Measurements from ENCODE around the gene CDC20B.

Gene CDC20B

DNA sequence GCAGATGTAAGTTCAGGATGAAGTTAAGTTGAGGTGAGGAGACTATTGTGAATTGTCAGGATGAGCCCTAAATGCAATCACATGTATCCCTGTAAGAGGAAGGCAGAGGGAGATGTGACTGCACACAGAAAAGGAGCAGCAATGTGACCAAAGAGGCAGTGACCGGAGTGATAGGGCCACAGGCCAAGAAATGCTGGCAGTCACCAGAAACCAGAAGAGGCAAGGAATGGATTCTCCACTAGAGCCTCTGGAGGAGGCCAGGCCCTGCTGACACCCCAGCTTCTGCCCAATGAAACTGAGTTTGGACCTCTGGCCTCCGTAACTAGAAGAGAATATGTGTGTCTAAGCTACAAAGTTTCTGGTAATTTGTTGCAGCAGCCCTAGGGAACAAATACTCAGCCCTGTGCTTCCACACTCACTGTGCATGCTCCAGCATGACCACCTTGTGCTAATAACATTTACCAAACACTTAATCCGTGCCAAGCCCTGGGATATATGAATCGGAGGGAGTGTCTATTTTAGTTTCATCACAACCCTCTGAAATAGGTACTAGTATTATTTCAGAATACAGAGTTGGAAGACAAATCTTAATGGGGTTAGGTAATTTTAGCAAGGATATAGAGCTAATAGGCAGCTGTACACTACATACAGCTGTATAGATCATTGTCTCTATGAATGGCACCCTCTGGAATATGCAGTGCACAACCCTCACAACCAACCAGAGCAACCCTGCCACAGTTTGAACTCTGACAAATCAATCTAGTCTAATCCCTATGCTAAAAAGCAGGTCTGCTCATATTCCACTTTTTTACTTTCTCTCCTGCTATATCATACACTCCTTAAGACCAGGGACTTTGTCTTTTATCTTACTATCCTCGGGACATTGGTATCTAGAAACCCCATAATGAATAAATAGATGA is 20.8 kb downstream of the CDC20B start:
- Histone ChIP-seq H3K79me2 (ENCODE audit: insufficient read depth, low read length) (no peaks in the 10 kb centered on the region), H3K9ac (ENCODE audit: low read length) (no peak overlapping the region), H3K9me3 (ENCODE audit: low read length) (no peaks in the 10 kb centered on the region), H3K4me3 (ENCODE audit: low read depth, low read length, poor library complexity, severe bottlenecking) (no peak overlapping the region), H3K9me2 (ENCODE audit: low read depth, low read length) (no peaks in the 10 kb centered on the region), H4K20me1 (ENCODE audit: insufficient read depth, low read length) (no peaks in the 10 kb centered on the region), H3K27ac (ENCODE audit: low read depth, low read length, poor library complexity, severe bottlenecking) (no peak overlapping the region), H3F3A (ENCODE audit: insufficient read depth, low read length) (no peaks in the 10 kb centered on the region), H3K4me1 (ENCODE audit: insufficient read depth, low read length, severe bottlenecking) (no peaks in the 10 kb centered on the region), H3K27me3 (ENCODE audit: insufficient read depth, low read length) (no peaks in the 10 kb centered on the region), H3K36me3 (ENCODE audit: insufficient read depth, low read length) (no peaks in the 10 kb centered on the region), H3K4me2 (ENCODE audit: low read length) (no peak overlapping the region), H2AFZ (ENCODE audit: low read length) (no peak overlapping the region)
- no peak for TF ChIP-seq EZH2 (IDR thresholded peaks at IDR 0.05; ENCODE audit: borderline replicate concordance, low read length)
- TF ChIP-seq, protein P1, sequence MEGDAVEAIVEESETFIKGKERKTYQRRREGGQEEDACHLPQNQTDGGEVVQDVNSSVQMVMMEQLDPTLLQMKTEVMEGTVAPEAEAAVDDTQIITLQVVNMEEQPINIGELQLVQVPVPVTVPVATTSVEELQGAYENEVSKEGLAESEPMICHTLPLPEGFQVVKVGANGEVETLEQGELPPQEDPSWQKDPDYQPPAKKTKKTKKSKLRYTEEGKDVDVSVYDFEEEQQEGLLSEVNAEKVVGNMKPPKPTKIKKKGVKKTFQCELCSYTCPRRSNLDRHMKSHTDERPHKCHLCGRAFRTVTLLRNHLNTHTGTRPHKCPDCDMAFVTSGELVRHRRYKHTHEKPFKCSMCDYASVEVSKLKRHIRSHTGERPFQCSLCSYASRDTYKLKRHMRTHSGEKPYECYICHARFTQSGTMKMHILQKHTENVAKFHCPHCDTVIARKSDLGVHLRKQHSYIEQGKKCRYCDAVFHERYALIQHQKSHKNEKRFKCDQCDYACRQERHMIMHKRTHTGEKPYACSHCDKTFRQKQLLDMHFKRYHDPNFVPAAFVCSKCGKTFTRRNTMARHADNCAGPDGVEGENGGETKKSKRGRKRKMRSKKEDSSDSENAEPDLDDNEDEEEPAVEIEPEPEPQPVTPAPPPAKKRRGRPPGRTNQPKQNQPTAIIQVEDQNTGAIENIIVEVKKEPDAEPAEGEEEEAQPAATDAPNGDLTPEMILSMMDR (IDR thresholded peaks at IDR 0.05; ENCODE audit: low read length): no peak

DNA sequence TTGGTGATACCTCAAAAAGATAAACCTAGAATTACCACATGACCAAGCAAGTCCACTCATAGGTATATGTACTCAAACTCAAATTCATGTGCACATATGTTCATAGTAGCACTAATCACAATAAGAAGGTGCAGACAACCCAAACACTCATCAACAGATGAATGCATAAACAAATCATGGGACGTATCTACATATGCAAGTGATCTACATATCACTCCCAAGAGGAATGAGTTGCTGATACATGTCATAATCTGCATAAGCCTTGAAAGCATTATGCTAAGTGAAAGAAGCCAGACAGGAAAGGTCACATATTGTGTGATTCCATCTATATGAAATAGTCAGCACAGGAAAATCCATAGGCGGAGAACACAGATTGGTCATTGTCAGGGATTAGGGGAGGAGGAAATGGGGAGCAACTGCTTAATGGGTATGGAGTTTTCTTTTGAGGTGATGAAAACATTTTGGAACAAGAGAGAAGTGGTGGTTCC is 23.6 kb downstream of the CDC20B start:
- H3K4me2 ChIP-seq (ENCODE audit: low read length): no peak overlapping the region
- no peaks in the 10 kb centered on the region for H3K4me1 ChIP-seq (ENCODE audit: insufficient read depth, low read length, severe bottlenecking)
- no peak overlapping the region for H3K9ac ChIP-seq (ENCODE audit: low read length)
- H3F3A ChIP-seq (ENCODE audit: insufficient read depth, low read length): no peaks in the 10 kb centered on the region
- no peaks in the 10 kb centered on the region for H3K79me2 ChIP-seq (ENCODE audit: insufficient read depth, low read length)
- TF ChIP-seq, protein P1 (IDR thresholded peaks at IDR 0.05; ENCODE audit: low read length): no peak
- no peak for TF ChIP-seq EZH2 (IDR thresholded peaks at IDR 0.05; ENCODE audit: borderline replicate concordance, low read length)
- no peak overlapping the region for H3K27ac ChIP-seq (ENCODE audit: low read depth, low read length, poor library complexity, severe bottlenecking)
- H3K9me2 ChIP-seq (ENCODE audit: low read depth, low read length): no peaks in the 10 kb centered on the region
- no peak overlapping the region for H3K4me3 ChIP-seq (ENCODE audit: low read depth, low read length, poor library complexity, severe bottlenecking)
- H3K36me3 ChIP-seq (ENCODE audit: insufficient read depth, low read length): no peaks in the 10 kb centered on the region
- no peak overlapping the region for H2AFZ ChIP-seq (ENCODE audit: low read length)
- no peaks in the 10 kb centered on the region for H3K9me3 ChIP-seq (ENCODE audit: low read length)
- H3K27me3 ChIP-seq (ENCODE audit: insufficient read depth, low read length): no peaks in the 10 kb centered on the region
- no peaks in the 10 kb centered on the region for H4K20me1 ChIP-seq (ENCODE audit: insufficient read depth, low read length)

DNA sequence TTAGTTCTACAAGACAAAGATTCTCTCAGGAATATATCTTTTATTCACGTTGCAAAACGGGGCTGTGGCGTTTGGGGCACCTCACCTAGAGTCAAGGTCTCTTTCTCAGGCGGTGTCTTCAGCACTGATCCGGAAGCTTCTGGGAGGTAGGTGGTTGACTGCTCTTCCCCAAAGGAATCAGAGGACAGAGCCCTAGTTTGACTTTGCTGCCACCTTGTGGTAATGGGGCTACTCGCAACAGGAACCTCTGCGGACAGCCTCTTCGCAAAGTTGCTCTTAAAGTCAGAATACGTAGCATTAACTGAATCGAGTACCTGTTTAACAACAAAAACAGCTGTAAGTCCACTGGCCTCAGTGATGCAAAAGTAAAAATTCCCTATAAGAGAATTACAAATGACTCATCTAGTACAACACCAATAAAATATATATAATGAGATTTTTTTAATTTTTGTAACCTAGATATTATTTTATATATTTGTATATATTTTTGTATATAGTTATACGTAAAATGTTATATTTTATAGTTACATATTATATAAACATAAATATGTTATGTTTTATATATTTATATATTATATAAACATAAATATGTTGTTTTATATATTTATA is 26.3 kb downstream of the CDC20B start:
- Histone ChIP-seq H3K27ac (ENCODE audit: low read depth, low read length, poor library complexity, severe bottlenecking) (no peak overlapping the region), H3K9me3 (ENCODE audit: low read length) (no peaks in the 10 kb centered on the region), H2AFZ (ENCODE audit: low read length) (no peak overlapping the region), H3K9me2 (ENCODE audit: low read depth, low read length) (no peaks in the 10 kb centered on the region), H4K20me1 (ENCODE audit: insufficient read depth, low read length) (no peaks in the 10 kb centered on the region), H3K9ac (ENCODE audit: low read length) (no peak overlapping the region), H3K27me3 (ENCODE audit: insufficient read depth, low read length) (no peaks in the 10 kb centered on the region), H3K4me2 (ENCODE audit: low read length) (no peak overlapping the region), H3K36me3 (ENCODE audit: insufficient read depth, low read length) (no peaks in the 10 kb centered on the region), H3K4me3 (ENCODE audit: low read depth, low read length, poor library complexity, severe bottlenecking) (no peak overlapping the region), H3F3A (ENCODE audit: insufficient read depth, low read length) (no peaks in the 10 kb centered on the region), H3K79me2 (ENCODE audit: insufficient read depth, low read length) (no peaks in the 10 kb centered on the region), H3K4me1 (ENCODE audit: insufficient read depth, low read length, severe bottlenecking) (no peaks in the 10 kb centered on the region)
- no peak for TF ChIP-seq EZH2 (IDR thresholded peaks at IDR 0.05; ENCODE audit: borderline replicate concordance, low read length)
- TF ChIP-seq, protein P1 (IDR thresholded peaks at IDR 0.05; ENCODE audit: low read length): peak; percentile 96

Data from OCI-LY1 (cell line).